GM19351 (cell line): ENCODE data around the gene THOC2.
"Not testable (repeated sequence)": the region's sequence is repeated elsewhere in the genome, so short reads cannot be mapped to it uniquely, and the experiment has no call there.

Experiments used
- ATAC-seq: cut with Tn5 transposase; IDR thresholded peaks from one replicate; pipeline ENCODE4 v1.9.1; 2021; ENCODE audit warnings: mild to moderate bottlenecking, moderate library complexity; ENCODE audit not compliant: unreplicated experiment

THOC2 gene, protein sequence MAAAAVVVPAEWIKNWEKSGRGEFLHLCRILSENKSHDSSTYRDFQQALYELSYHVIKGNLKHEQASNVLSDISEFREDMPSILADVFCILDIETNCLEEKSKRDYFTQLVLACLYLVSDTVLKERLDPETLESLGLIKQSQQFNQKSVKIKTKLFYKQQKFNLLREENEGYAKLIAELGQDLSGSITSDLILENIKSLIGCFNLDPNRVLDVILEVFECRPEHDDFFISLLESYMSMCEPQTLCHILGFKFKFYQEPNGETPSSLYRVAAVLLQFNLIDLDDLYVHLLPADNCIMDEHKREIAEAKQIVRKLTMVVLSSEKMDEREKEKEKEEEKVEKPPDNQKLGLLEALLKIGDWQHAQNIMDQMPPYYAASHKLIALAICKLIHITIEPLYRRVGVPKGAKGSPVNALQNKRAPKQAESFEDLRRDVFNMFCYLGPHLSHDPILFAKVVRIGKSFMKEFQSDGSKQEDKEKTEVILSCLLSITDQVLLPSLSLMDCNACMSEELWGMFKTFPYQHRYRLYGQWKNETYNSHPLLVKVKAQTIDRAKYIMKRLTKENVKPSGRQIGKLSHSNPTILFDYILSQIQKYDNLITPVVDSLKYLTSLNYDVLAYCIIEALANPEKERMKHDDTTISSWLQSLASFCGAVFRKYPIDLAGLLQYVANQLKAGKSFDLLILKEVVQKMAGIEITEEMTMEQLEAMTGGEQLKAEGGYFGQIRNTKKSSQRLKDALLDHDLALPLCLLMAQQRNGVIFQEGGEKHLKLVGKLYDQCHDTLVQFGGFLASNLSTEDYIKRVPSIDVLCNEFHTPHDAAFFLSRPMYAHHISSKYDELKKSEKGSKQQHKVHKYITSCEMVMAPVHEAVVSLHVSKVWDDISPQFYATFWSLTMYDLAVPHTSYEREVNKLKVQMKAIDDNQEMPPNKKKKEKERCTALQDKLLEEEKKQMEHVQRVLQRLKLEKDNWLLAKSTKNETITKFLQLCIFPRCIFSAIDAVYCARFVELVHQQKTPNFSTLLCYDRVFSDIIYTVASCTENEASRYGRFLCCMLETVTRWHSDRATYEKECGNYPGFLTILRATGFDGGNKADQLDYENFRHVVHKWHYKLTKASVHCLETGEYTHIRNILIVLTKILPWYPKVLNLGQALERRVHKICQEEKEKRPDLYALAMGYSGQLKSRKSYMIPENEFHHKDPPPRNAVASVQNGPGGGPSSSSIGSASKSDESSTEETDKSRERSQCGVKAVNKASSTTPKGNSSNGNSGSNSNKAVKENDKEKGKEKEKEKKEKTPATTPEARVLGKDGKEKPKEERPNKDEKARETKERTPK (N-terminal part only)

GRCh38 chrX:123732670-123733363 is at the start of gene THOC2:
TSS of gene THOC2 (minus strand) at chrX:123733052. CDS start at chrX:123733022, 30 bp downstream.
- peak; percentile 83 for ATAC-seq

DNA sequence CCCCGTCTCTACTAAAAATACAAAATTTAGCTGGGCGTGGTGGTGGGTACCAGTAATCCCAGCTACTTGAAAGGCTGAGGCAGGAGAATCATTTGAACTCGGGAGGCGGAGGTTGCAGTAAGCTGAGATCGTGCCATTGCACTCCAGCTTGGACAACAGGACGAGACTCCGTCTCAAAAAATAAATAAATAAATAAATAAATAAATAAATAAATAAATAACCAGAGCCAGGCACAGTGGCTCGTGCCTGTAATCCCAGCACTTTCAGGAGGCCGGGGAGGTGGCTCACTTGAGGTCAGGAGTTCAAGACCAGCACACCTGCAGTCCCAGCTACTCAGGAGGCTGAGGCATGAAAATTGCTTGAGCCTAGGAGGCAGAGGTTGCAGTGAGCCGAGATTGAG is 48.9 kb upstream of the THOC2 start:
- not testable (repeated sequence) for ATAC-seq

DNA sequence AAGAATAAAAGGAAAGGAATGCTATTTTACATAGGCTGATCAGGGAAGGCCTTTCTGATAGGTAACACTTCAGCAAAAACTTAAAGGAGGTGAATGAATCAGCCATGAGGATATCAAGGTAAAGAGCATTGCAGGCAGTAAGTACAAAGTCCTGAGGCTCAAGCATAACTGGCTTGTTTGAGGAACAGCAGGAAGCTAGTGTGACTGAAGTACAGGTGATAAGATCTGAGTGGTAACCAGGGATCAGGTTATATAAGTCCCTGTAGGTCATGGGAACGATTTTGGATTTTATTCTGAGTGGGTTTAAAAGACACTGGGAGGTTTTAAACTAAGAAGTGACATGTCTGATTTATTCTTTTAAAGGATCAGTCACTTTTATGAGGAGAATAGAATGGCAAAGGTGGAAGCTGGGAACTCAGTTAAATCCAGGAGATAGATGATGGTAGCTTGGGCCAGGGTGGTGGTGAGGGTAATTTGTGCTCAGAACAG is 47.1 kb upstream of the THOC2 start:
- no peak for ATAC-seq

DNA sequence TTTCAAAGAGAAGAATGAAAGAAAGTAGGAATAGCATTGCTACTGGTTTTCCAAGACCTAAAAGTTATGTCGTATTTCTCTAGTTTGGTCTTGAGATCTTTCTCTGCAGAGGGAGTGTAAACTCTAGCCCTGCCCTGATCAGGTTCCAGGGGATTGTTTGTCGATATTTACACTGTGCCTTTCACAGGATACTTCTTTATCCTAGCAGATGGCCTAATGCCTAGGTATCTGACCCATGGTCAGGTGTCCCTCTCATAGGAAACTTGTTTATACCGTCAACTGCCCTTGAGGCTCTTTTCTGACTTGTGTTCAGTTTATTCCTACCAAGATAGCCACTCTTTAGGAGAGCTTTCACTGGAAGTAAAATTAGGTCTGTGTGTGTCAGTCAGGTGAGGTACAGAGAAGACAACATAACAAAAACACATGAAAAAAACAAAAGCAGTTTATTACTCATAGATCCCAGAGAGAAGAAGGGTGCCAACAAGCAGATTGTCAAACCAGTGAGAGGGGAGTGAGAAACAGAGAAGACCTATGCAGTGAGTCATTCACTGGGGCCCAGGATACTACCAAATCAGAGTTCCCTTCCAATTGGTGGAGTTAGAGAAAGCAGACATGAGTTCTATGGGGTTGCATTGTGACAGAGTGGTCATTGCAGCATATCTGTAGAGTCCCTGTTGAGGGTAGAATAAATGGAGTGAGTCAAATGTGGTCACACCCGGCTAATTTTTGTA is 40.6 kb upstream of the THOC2 start:
- ATAC-seq = no peak

GRCh38 chrX:123771449-123772064 is 38.7 kb upstream of the THOC2 start:
- ATAC-seq = no peak

DNA sequence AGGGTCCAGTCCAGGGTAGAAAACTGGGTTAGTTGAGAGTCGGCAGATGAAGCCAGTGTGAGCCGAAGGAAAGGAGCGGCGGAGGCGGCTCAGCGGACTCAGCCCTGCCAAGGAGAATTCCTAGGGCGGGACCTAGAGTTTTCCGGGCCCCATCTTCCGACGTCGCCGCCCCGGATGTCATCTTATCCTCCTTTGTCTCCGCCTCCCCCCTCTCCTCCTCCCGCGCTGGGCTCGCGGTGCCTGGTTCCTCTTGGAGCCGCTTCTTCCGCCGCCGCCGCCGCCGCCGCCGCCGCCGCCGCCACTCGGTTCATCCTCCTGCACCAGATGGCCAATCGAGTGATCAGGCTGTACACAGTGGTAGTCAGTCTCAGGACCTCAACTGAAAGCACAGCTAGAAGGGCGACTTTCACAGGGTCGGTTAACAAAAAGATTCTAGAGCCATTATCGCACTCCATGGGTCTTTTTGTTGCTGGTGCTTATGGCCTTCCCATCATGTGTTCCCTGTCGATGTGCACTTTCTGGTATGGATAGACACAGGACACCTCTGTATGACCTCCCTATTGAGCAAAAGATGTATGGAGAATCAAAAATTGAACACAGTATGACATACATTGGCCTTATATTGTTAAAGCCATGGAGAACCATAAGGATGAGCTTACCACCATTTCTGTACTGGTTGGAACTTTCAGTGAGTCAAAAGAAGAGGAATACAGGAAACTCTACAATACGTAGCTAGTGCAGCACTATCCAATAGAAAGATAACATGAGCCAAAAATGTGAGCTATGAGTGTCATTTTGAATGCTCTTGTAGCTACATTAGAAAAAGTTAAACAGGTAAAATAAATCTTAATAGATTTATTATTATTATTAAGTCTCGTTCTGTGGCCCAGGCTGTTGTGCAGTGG is 32.4 kb upstream of the THOC2 start:
- peak; percentile 92 for ATAC-seq

DNA sequence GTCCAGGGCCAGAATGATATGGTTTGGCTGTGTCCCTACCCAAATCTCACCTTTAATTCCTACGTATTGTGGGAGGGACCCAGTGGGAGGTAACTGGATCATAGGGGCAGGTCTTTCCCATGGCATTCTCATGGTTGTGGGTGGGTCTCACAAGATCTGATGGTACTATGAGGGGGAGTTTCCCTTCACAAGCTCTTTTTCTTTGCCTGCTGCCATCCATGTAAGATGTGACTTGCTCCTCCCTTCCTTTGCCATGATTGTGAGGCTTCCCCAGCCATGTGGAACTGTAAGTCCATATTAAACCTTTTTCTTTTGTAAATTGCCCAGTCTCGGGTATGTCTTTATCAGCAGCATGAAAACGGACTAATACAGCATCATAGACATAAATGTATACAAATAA is 27.0 kb upstream of the THOC2 start:
- ATAC-seq = not testable (repeated sequence)

GRCh38 chrX:123757794-123758193 is 24.9 kb upstream of the THOC2 start:
- ATAC-seq = not testable (repeated sequence)

- ATAC-seq = no peak
Observed at GRCh38 chrX:123756320-123756719, 23.5 kb upstream of the THOC2 start.

DNA sequence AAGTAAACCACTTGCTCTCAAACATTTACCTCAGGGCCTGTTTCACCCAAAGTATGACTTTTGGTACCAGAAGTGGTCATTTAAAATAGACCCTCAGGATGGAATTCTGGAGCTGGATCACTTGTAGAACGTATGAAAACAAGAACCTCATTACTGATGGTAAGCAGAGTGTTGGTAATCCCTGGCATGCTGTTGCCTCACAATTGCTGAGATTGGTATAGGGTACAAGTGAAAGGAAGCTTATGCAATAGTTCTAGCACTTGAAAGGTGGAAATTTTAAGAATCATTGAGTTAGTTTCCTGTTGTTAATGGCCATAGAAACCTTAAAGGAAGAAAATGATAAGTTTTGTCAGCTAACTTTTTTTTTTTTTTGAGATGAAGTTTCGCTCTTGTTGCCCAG is 22.3 kb upstream of the THOC2 start:
- ATAC-seq = no peak

GRCh38 chrX:123753656-123754350 is 21.0 kb upstream of the THOC2 start:
- ATAC-seq = no peak

- no peak for ATAC-seq
Observed at GRCh38 chrX:123749643-123750042, 16.8 kb upstream of the THOC2 start.

DNA sequence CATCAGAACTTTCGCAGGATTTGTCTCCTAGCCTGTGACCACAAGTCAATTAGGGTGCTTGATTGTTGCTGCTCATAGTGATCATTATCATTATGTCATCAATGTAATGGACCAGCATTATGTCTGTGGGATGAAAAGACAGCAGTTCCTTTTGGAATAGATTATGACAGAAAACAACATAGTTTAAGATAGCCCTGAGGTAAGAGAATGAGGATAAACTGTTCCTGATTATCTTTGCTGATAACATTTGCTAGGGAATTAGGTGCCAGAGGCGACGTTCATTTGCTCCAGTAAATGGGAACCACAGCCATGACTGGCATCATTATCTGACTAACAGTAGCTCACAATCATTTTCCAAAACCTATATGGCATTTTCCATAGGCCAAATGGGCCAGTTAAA is 12.7 kb upstream of the THOC2 start:
- no peak for ATAC-seq

DNA sequence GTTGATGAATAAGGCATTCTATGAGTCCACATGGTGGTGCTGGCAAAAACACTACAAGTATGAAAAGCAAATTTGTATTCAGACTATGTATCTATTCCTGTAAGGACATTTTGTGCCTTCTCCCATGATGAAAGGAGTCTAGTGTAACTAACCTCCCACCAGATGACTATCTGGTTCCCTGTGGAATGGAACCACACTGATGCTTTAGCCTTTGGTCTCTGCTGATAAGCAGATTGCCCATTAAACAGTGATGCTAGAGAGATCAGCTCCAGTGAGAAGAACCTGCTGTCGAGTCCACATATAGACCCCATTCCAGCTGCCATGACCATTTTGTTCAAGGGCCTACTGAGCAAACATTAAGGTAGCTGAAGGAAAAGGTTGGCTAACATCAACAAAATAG is 10.5 kb upstream of the THOC2 start:
- ATAC-seq = no peak

- no peak for ATAC-seq
Observed at GRCh38 chrX:123742440-123742839, 9.6 kb upstream of the THOC2 start.

DNA sequence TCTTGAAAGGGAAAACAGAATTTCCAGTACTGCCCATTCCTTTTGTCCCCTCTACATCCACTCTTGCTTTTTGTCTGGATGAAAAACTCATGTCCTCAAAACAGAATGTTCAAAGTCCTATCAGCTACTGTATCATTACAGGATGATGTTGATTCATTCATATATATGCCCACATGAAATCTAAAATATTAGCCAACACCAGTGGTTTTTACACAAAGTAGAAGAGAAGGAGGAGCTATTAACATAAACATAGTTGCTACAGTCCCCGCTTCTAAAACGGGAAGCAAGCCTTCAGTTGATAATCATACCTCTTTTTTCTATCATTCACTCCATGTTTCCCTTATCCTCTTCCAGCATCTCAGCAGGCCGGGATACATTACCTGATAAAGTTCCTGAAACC is 7.7 kb upstream of the THOC2 start:
- ATAC-seq = no peak

GRCh38 chrX:123740006-123740405 is 7.2 kb upstream of the THOC2 start:
- ATAC-seq = no peak

DNA sequence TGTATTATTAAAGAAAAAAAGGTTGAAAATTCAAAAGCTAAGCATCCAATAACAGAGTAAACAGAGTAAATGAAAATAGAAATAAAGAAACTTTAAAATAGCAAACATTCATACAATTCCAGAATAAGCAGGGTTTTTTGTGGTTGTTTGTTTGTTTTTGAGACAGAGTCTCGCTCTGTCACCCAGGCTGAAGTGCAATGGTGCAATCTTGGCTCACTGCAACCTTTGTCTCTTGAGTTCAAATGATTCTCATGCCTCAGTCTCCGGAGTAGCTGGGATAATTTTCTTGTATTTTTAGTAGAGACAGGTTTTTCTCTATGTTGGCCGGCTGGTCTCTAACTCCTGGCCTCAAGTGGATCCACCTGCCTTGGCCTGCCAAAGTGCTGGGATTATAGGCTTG is 6.6 kb upstream of the THOC2 start:
- ATAC-seq = no peak
